ENCODE measurements around the gene CNTLN. TPM values are rescaled to one million over a fixed set of nuclear protein-coding genes. Genes with fewer than 3 reads are reported as not detected.
"Not testable (repeated sequence)": the region's sequence is repeated elsewhere in the genome, so short reads cannot be mapped to it uniquely, and the experiment has no call there.

Gene CNTLN
- total RNA-seq, 1 experiment from 2014 or later = 6.7 TPM

DNA sequence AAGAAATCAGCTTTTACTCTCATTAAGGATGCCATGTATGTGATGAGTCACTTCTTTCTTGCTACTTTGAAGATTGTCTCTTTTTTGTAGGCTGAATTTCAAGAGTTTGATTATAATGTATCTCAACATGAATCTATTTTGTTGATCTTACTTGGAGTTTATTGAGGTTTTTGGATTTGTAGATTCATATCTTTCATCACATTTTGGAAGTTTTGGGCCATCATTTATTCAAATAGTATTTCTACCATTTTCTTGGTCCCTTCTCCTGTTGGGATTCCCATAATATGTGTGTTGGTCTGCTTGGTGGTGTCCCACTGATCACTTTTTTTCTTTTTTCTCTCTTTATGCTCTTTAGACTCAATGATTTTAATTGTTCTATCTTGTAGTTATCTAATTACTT lies 116.3 kb downstream of the CNTLN start:
- intact Hi-C loops (cut with micrococcal nuclease) = no loop called here
- no peak overlapping the region for H3K27ac Mint-ChIP-seq (ENCODE audit: low read depth, unreplicated experiment)
- BruUV-seq (replicated peaks) = no TSS peak
- TF ChIP-seq, protein P1, sequence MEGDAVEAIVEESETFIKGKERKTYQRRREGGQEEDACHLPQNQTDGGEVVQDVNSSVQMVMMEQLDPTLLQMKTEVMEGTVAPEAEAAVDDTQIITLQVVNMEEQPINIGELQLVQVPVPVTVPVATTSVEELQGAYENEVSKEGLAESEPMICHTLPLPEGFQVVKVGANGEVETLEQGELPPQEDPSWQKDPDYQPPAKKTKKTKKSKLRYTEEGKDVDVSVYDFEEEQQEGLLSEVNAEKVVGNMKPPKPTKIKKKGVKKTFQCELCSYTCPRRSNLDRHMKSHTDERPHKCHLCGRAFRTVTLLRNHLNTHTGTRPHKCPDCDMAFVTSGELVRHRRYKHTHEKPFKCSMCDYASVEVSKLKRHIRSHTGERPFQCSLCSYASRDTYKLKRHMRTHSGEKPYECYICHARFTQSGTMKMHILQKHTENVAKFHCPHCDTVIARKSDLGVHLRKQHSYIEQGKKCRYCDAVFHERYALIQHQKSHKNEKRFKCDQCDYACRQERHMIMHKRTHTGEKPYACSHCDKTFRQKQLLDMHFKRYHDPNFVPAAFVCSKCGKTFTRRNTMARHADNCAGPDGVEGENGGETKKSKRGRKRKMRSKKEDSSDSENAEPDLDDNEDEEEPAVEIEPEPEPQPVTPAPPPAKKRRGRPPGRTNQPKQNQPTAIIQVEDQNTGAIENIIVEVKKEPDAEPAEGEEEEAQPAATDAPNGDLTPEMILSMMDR (IDR thresholded peaks at IDR 0.05; ENCODE audit: unreplicated experiment) = no peak
- no peaks in the 10 kb centered on the region for H3K4me1 Mint-ChIP-seq (ENCODE audit: insufficient read depth, unreplicated experiment)
- H3K4me3 Mint-ChIP-seq (ENCODE audit: unreplicated experiment) = no peak overlapping the region
- DNase-seq (ENCODE audit: unreplicated experiment) = no peak
- H3K36me3 Mint-ChIP-seq (ENCODE audit: insufficient read depth, unreplicated experiment) = peaks cover 6% of the 10 kb centered on the region
- ChIA-PET POLR2A (interaction anchor here (0.5 kb wide), 1 partner anchor 1080 kb away, joined by 3 read pairs; no protein-coding TSS in a partner anchor), CTCF (interaction anchor here (0.6 kb wide), 1 partner anchor 20 kb away, joined by 3 read pairs; no protein-coding TSS in a partner anchor)
- H3K9me3 Mint-ChIP-seq (ENCODE audit: unreplicated experiment) = peaks cover 32% of the 10 kb centered on the region
- H3K27me3 Mint-ChIP-seq (ENCODE audit: insufficient read depth, unreplicated experiment) = no peaks in the 10 kb centered on the region

DNA sequence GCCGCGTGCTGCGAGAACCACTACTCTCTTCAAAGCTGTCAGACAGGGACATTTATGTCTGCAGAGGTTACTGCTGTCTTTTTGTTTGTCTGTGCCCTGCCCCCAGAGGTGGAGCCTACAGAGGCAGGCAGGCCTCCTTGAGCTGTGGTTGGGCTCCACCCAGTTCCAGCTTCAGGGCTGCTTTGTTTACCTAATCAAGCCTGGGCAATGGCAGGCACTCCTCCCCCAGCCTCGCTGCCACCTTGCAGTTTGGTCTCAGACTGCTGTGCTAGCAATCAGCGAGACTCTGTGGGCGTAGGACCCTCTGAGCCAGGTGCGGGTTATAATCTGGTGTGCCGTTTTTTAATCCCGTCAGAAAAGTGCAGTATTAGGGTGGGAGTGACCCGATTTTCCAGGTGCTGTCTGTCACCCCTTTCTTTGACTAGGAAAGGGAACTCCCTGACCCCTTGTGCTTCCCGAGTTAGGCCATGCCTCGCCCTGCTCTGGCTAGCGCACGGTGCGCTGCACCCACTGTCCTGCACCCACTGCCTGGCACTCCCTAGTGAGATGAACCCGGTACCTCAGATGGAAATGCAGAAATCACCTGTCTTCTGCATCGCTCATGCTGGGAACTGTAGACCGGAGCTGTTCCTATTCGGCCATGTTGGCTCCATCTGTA lies 133.8 kb downstream of the CNTLN start:
- Mint-ChIP-seq H3K4me1 (ENCODE audit: insufficient read depth, unreplicated experiment) (peaks cover 13% of the 10 kb centered on the region), H3K4me3 (ENCODE audit: unreplicated experiment) (peak overlapping the region; percentile 48), H3K36me3 (ENCODE audit: insufficient read depth, unreplicated experiment) (peaks cover 13% of the 10 kb centered on the region), H3K27ac (ENCODE audit: low read depth, unreplicated experiment) (peak overlapping the region; percentile 72)
- H3K9me3 Mint-ChIP-seq (ENCODE audit: unreplicated experiment); H3K27me3 Mint-ChIP-seq (ENCODE audit: insufficient read depth, unreplicated experiment); BruUV-seq (replicated peaks); intact Hi-C loops (cut with micrococcal nuclease): not testable (repeated sequence)
- CTCF ChIA-PET = interaction anchor here (0.6 to 0.7 kb wide), 2 partner anchors 12 to 31 kb away, joined by 3 read pairs; no protein-coding TSS in a partner anchor
- POLR2A ChIA-PET = interaction anchor here (2.0 kb wide), 1 partner anchor 24 kb away, joined by 5 read pairs; no protein-coding TSS in a partner anchor
- peak; percentile 73 for DNase-seq (ENCODE audit: unreplicated experiment)

DNA sequence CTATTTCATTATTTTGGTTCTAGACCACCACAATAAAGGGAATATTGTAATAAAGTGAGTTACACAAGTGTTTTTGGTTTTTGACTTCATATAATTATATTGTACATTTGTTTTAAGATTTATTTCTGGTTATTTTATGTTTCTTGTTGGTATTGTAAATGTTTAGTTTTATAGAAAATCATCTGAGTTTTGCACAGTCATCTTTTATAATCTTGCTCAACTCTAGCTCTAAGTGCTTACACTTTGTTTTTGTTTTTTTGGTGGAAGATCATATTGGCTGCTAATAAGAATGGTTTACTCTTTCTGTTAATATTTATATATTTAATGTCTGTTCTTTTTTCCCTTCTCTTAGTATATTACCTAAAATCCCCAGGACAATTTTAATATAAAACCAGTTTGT lies 135.0 kb downstream of the CNTLN start:
- no TSS peak for BruUV-seq (replicated peaks)

DNA sequence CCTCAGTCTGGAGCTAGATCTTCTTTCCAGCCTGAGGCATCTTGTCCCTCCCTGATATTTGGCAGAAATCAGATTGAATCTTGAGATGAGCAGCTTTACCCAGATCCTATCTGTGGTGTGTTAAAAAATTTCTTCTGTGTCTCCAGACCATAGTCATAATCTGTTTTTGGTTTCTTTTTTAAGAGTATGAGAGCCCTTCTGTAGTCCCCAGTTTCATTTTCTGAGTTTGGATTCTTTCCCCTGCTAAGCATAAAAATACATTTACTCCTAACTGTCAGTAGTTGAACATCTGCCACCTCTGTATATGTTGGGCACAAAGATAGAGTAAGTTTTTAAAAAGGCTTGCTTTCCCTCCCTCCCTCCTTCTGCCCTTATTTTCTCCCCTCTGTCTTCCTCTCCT lies 137.7 kb downstream of the CNTLN start:
- DNase-seq (ENCODE audit: unreplicated experiment) = no peak
- intact Hi-C loops (cut with micrococcal nuclease) = no loop called here
- peaks cover 11% of the 10 kb centered on the region for H3K36me3 Mint-ChIP-seq (ENCODE audit: insufficient read depth, unreplicated experiment)
- TF ChIP-seq, protein P1 (IDR thresholded peaks at IDR 0.05; ENCODE audit: unreplicated experiment) = no peak
- no peaks in the 10 kb centered on the region for H3K27me3 Mint-ChIP-seq (ENCODE audit: insufficient read depth, unreplicated experiment)
- ChIA-PET CTCF (no interaction called here), POLR2A (no interaction called here)
- H3K27ac Mint-ChIP-seq (ENCODE audit: low read depth, unreplicated experiment) = peak overlapping the region; percentile 35
- H3K4me3 Mint-ChIP-seq (ENCODE audit: unreplicated experiment) = no peak overlapping the region
- peaks cover 13% of the 10 kb centered on the region for H3K4me1 Mint-ChIP-seq (ENCODE audit: insufficient read depth, unreplicated experiment)
- BruUV-seq (replicated peaks) = no TSS peak
- peaks cover 5% of the 10 kb centered on the region for H3K9me3 Mint-ChIP-seq (ENCODE audit: unreplicated experiment)

More for the DNA sequence above, 135.0 kb downstream of the CNTLN start:
- DNase-seq (ENCODE audit: unreplicated experiment) = no peak
- Mint-ChIP-seq H3K36me3 (ENCODE audit: insufficient read depth, unreplicated experiment) (peaks cover 13% of the 10 kb centered on the region), H3K27me3 (ENCODE audit: insufficient read depth, unreplicated experiment) (no peaks in the 10 kb centered on the region), H3K4me3 (ENCODE audit: unreplicated experiment) (peak overlapping the region; percentile 10), H3K4me1 (ENCODE audit: insufficient read depth, unreplicated experiment) (peaks cover 13% of the 10 kb centered on the region), H3K9me3 (ENCODE audit: unreplicated experiment) (peaks cover 5% of the 10 kb centered on the region), H3K27ac (ENCODE audit: low read depth, unreplicated experiment) (peak overlapping the region; percentile 72)
- intact Hi-C loops (cut with micrococcal nuclease) = no loop called here
- ChIA-PET POLR2A (interaction anchor here (2.0 kb wide), 1 partner anchor 23 kb away, joined by 5 read pairs; no protein-coding TSS in a partner anchor), CTCF (no interaction called here)
- TF ChIP-seq, protein P1 (IDR thresholded peaks at IDR 0.05; ENCODE audit: unreplicated experiment) = no peak
